Ascending aorta (tissue), 2 donors: Measurements from ENCODE around the gene CYBA. TPM values are rescaled to one million over a fixed set of nuclear protein-coding genes. Genes with fewer than 3 reads are reported as not detected.

Experiments used
- DNase-seq, 2 donors: peaks; one replicate each; pipeline ENCODE4 v3.0.0-alpha.2; 2019; ENCODE audit warnings: low spot score in 2 of 2
- H3K27ac ChIP-seq, 2 donors: fragments of 200-600 bp; sonication (generic); one replicate each; pipeline ENCODE4 v1.5.1; 2016 to 2017; ENCODE audit warnings: mild to moderate bottlenecking in 1 of 2
- H3K27me3 ChIP-seq: fragments of 200-600 bp; sonication (generic); one replicate; pipeline ENCODE4 v1.5.1; 2017
- H3K36me3 ChIP-seq, 2 donors: fragments of 200-600 bp; sonication (generic); one replicate each; pipeline ENCODE4 v1.5.1; 2016
- H3K4me1 ChIP-seq, 2 donors: fragments of 200-600 bp; sonication (generic); one replicate each; pipeline ENCODE4 v1.5.1; 2016 to 2017; ENCODE audit warnings: mild to moderate bottlenecking in 1 of 2
- H3K4me3 ChIP-seq, 2 donors: fragments of 200-600 bp; sonication (generic); one replicate each; pipeline ENCODE4 v1.5.1; 2016 to 2017; ENCODE audit warnings: mild to moderate bottlenecking in 1 of 2
- H3K9me3 ChIP-seq, 2 donors: fragments of 200-600 bp; sonication (generic); one replicate each; pipeline ENCODE4 v1.5.1; 2016
- CTCF ChIP-seq, 3 experiments: fragments of 200-600 bp in 2 of 3; fragments of 450-650 bp in 1 of 3; sonication (generic) in 2 of 3; IDR thresholded peaks; one replicate each; pipeline ENCODE4 v1.5.1; 2016 to 2019; ENCODE audit warnings: antibody characterized with exemption in 3 of 3, mild to moderate bottlenecking in 1 of 3, moderate library complexity in 1 of 3
- intact Hi-C: fragments of 100-400 bp; cut with DNase I; formaldehyde crosslinking; loops from one replicate; pipeline ENCODE4 v1.15.1; 2023
- total RNA-seq: library from RNA; depleted of rRNA; stranded (reverse); fragments of >200 nt; gene quantifications from one replicate; pipeline ENCODE4 v1.1.0, GENCODE V29; 2016

Gene CYBA
- total RNA-seq, 1 donor from 2014 or later: 361 TPM

- no peak for DNase-seq
- Histone ChIP-seq H3K4me1 (peaks cover 0 to 4% of the 10 kb centered on the region in 2 donors), H3K4me3 (no peak overlapping the region), H3K9me3 (no peaks in the 10 kb centered on the region), H3K27me3 (no peaks in the 10 kb centered on the region), H3K36me3 (peaks cover 56 to 70% of the 10 kb centered on the region in 2 donors), H3K27ac (no peak overlapping the region)
- intact Hi-C loops: no loop called here
- no peak for TF ChIP-seq CTCF (IDR thresholded peaks at IDR 0.05)
Observed at GRCh38 chr16:88631384-88631783, 19.5 kb downstream of the CYBA start.

GRCh38 chr16:88630941-88631340 is 19.9 kb downstream of the CYBA start:
- TF ChIP-seq CTCF (IDR thresholded peaks at IDR 0.05): no peak
- Histone ChIP-seq H3K36me3 (peaks cover 60 to 74% of the 10 kb centered on the region in 2 donors), H3K27ac (no peak overlapping the region), H3K9me3 (no peaks in the 10 kb centered on the region), H3K4me1 (peaks cover 0 to 4% of the 10 kb centered on the region in 2 donors), H3K4me3 (no peak overlapping the region), H3K27me3 (no peaks in the 10 kb centered on the region)
- intact Hi-C loops: no loop called here
- DNase-seq: no peak

GRCh38 chr16:88630433-88630832 is 20.4 kb downstream of the CYBA start:
- Histone ChIP-seq H3K27me3 (no peaks in the 10 kb centered on the region), H3K9me3 (no peaks in the 10 kb centered on the region), H3K27ac (no peak overlapping the region), H3K4me3 (no peak overlapping the region), H3K4me1 (peaks cover 0 to 4% of the 10 kb centered on the region in 2 donors), H3K36me3 (peaks cover 63 to 77% of the 10 kb centered on the region in 2 donors)
- intact Hi-C loops: no loop called here
- TF ChIP-seq CTCF (IDR thresholded peaks at IDR 0.05): no peak
- DNase-seq: no peak

- intact Hi-C loops: no loop called here
- H3K9me3 ChIP-seq: no peaks in the 10 kb centered on the region
- peaks cover 0 to 4% of the 10 kb centered on the region in 2 donors for H3K4me1 ChIP-seq
Observed at GRCh38 chr16:88629835-88630234, 21.0 kb downstream of the CYBA start.

GRCh38 chr16:88628512-88628974 is 22.3 kb downstream of the CYBA start:
- no peak overlapping the region for H3K4me3 ChIP-seq
- no peak for TF ChIP-seq CTCF (IDR thresholded peaks at IDR 0.05)
- H3K4me1 ChIP-seq: no peaks in the 10 kb centered on the region
- no peak for DNase-seq
- H3K27me3 ChIP-seq: no peaks in the 10 kb centered on the region
- intact Hi-C loops: no loop called here
- no peaks in the 10 kb centered on the region for H3K9me3 ChIP-seq
- H3K27ac ChIP-seq: no peak overlapping the region
- H3K36me3 ChIP-seq: peaks cover 81 to 93% of the 10 kb centered on the region in 2 donors

More at GRCh38 chr16:88629835-88630234, 21.0 kb downstream of the CYBA start:
- H3K36me3 ChIP-seq: peaks cover 68 to 83% of the 10 kb centered on the region in 2 donors
- DNase-seq: no peak
- no peak for TF ChIP-seq CTCF (IDR thresholded peaks at IDR 0.05)
- H3K27me3 ChIP-seq: no peaks in the 10 kb centered on the region
- no peak overlapping the region for H3K27ac ChIP-seq
- H3K4me3 ChIP-seq: no peak overlapping the region
